ENCODE data around the gene E2F6. TPM values are rescaled to one million over a fixed set of nuclear protein-coding genes. Genes with fewer than 3 reads are reported as not detected.
A peak's percentile ranks its signal among the peaks of the same experiment; 100 is the strongest.

E2F6 gene
- total and polyA plus RNA-seq, 2 of the 13 experiments (the other 11 are each of a cell fraction or from before 2014, with no cell fraction given), result 27.3 to 36.0 TPM

DNA sequence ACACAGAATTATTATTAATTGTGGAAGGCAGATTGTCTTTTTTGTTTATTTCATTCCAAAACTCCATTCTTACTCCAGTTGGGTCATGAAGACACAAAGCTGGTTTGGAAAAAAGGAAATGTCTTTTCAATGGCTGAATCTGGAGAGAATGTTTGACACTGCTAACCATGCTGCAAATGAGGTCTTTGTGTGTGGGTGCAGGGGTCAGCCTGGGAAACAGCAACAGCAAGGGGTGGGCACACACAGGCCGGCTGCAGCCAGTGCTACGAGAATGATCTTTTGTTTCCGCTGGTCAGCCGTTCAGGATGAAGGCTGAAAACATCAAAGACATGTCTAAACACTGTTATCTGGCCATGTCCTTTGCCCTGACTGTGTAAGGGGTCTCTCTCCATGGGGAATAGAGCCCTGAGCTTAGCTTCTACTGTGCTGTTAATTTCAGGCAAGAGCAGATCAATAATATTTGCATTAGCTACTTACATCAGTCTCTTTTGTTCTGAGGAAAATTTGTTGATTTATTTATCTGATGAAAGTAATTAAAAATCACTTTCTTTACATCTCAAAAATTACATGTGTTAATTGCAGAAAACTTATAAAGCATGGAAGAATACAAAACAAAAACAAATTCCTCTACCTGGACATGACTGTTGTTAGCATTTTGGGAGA is 33.3 kb upstream of the E2F6 start (continued):
- TF ChIP-seq, protein P1, sequence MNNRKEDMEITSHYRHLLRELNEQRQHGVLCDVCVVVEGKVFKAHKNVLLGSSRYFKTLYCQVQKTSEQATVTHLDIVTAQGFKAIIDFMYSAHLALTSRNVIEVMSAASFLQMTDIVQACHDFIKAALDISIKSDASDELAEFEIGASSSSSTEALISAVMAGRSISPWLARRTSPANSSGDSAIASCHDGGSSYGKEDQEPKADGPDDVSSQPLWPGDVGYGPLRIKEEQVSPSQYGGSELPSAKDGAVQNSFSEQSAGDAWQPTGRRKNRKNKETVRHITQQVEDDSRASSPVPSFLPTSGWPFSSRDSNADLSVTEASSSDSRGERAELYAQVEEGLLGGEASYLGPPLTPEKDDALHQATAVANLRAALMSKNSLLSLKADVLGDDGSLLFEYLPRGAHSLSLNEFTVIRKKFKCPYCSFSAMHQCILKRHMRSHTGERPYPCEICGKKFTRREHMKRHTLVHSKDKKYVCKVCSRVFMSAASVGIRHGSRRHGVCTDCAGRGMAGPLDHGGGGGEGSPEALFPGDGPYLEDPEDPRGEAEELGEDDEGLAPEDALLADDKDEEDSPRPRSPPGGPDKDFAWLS (CRISPR knock-in tag; IDR thresholded peaks at IDR 0.05; ENCODE audit: borderline replicate concordance), result peak; percentile 79; the same call in 1 of the 2 replicates
- TF ChIP-seq ZNF589 (CRISPR knock-in tag; conservative IDR thresholded peaks at IDR 0.05) (no peak), ZNF782 (CRISPR knock-in tag; IDR thresholded peaks at IDR 0.05; ENCODE audit: borderline replicate concordance) (no peak; the same call in 1 of the 2 replicates), ISX (CRISPR knock-in tag; conservative IDR thresholded peaks at IDR 0.05) (no peak), SUZ12 (IDR thresholded peaks at IDR 0.05; ENCODE audit: low read depth, low read length) (no peak), ZNF660 (CRISPR knock-in tag; IDR thresholded peaks at IDR 0.05; ENCODE audit: borderline replicate concordance, low read depth) (no peak), ZNF367 (CRISPR knock-in tag; IDR thresholded peaks at IDR 0.05; ENCODE audit: borderline replicate concordance) (0 out of 2 replicates have a peak, but pooled peaks have one; percentile 39), ZNF569 (CRISPR knock-in tag; IDR thresholded peaks at IDR 0.05; ENCODE audit: borderline replicate concordance) (no peak), U2AF2 (IDR thresholded peaks at IDR 0.05; ENCODE audit: low read depth, low read length) (no peak), KAT2B (IDR thresholded peaks at IDR 0.05; ENCODE audit: borderline replicate concordance, low read depth, low read length) (peak; percentile 28; the same call in 1 of the 2 replicates)
- TF ChIP-seq, protein P2, sequence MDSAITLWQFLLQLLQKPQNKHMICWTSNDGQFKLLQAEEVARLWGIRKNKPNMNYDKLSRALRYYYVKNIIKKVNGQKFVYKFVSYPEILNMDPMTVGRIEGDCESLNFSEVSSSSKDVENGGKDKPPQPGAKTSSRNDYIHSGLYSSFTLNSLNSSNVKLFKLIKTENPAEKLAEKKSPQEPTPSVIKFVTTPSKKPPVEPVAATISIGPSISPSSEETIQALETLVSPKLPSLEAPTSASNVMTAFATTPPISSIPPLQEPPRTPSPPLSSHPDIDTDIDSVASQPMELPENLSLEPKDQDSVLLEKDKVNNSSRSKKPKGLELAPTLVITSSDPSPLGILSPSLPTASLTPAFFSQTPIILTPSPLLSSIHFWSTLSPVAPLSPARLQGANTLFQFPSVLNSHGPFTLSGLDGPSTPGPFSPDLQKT (CRISPR knock-in tag; IDR thresholded peaks at IDR 0.05; ENCODE audit: borderline replicate concordance), result no peak
- TF ChIP-seq, protein P3, sequence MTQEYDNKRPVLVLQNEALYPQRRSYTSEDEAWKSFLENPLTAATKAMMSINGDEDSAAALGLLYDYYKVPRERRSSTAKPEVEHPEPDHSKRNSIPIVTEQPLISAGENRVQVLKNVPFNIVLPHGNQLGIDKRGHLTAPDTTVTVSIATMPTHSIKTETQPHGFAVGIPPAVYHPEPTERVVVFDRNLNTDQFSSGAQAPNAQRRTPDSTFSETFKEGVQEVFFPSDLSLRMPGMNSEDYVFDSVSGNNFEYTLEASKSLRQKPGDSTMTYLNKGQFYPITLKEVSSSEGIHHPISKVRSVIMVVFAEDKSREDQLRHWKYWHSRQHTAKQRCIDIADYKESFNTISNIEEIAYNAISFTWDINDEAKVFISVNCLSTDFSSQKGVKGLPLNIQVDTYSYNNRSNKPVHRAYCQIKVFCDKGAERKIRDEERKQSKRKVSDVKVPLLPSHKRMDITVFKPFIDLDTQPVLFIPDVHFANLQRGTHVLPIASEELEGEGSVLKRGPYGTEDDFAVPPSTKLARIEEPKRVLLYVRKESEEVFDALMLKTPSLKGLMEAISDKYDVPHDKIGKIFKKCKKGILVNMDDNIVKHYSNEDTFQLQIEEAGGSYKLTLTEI (CRISPR knock-in tag; conservative IDR thresholded peaks at IDR 0.05), result no peak
- TF ChIP-seq, protein P4, sequence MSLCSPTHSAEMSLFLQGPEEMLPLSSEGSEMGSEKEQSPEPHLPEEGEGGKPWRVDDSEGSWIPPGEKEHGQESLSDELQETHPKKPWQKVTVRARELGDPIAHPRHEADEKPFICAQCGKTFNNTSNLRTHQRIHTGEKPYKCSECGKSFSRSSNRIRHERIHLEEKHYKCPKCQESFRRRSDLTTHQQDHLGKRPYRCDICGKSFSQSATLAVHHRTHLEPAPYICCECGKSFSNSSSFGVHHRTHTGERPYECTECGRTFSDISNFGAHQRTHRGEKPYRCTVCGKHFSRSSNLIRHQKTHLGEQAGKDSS (CRISPR knock-in tag; IDR thresholded peaks at IDR 0.05; ENCODE audit: borderline replicate concordance, low read depth), result peak; percentile 91
- TF ChIP-seq, protein P5, sequence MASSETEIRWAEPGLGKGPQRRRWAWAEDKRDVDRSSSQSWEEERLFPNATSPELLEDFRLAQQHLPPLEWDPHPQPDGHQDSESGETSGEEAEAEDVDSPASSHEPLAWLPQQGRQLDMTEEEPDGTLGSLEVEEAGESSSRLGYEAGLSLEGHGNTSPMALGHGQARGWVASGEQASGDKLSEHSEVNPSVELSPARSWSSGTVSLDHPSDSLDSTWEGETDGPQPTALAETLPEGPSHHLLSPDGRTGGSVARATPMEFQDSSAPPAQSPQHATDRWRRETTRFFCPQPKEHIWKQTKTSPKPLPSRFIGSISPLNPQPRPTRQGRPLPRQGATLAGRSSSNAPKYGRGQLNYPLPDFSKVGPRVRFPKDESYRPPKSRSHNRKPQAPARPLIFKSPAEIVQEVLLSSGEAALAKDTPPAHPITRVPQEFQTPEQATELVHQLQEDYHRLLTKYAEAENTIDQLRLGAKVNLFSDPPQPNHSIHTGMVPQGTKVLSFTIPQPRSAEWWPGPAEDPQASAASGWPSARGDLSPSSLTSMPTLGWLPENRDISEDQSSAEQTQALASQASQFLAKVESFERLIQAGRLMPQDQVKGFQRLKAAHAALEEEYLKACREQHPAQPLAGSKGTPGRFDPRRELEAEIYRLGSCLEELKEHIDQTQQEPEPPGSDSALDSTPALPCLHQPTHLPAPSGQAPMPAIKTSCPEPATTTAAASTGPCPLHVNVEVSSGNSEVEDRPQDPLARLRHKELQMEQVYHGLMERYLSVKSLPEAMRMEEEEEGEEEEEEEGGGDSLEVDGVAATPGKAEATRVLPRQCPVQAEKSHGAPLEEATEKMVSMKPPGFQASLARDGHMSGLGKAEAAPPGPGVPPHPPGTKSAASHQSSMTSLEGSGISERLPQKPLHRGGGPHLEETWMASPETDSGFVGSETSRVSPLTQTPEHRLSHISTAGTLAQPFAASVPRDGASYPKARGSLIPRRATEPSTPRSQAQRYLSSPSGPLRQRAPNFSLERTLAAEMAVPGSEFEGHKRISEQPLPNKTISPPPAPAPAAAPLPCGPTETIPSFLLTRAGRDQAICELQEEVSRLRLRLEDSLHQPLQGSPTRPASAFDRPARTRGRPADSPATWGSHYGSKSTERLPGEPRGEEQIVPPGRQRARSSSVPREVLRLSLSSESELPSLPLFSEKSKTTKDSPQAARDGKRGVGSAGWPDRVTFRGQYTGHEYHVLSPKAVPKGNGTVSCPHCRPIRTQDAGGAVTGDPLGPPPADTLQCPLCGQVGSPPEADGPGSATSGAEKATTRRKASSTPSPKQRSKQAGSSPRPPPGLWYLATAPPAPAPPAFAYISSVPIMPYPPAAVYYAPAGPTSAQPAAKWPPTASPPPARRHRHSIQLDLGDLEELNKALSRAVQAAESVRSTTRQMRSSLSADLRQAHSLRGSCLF (CRISPR knock-in tag; IDR thresholded peaks at IDR 0.05; ENCODE audit: borderline replicate concordance), result no peak; the same call in 1 of the 2 replicates
- TF ChIP-seq, protein P6, sequence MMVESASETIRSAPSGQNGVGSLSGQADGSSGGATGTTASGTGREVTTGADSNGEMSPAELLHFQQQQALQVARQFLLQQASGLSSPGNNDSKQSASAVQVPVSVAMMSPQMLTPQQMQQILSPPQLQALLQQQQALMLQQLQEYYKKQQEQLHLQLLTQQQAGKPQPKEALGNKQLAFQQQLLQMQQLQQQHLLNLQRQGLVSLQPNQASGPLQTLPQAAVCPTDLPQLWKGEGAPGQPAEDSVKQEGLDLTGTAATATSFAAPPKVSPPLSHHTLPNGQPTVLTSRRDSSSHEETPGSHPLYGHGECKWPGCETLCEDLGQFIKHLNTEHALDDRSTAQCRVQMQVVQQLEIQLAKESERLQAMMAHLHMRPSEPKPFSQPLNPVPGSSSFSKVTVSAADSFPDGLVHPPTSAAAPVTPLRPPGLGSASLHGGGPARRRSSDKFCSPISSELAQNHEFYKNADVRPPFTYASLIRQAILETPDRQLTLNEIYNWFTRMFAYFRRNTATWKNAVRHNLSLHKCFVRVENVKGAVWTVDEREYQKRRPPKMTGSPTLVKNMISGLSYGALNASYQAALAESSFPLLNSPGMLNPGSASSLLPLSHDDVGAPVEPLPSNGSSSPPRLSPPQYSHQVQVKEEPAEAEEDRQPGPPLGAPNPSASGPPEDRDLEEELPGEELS (CRISPR knock-in tag; IDR thresholded peaks at IDR 0.05), result peak; percentile 100

Measured in HepG2 (cell line).